GM10266 (cell line): ENCODE data around the gene TOP2A.

ENCODE experiments used
- DNase-seq: peaks from one replicate; pipeline ENCODE4 v3.0.0; 2012; ENCODE audit errors: extremely low spot score
- CTCF ChIP-seq: IDR thresholded peaks from 2 replicates; pipeline ENCODE4 v1.5.1; 2012; ENCODE audit warnings: mild to moderate bottlenecking, low read depth; ENCODE audit not compliant: control insufficient read depth, insufficient read depth; ENCODE audit errors: missing control alignments

TOP2A gene

GRCh38 chr17:40344421-40345160 is 73.1 kb downstream of the TOP2A start:
- no peak for DNase-seq
- TF ChIP-seq CTCF = no peak

- DNase-seq = no peak
Observed at GRCh38 chr17:40343219-40344119, 74.2 kb downstream of the TOP2A start.

GRCh38 chr17:40342504-40343218 is 75.0 kb downstream of the TOP2A start:
- no peak for DNase-seq
- no peak for TF ChIP-seq CTCF

More at GRCh38 chr17:40343219-40344119, 74.2 kb downstream of the TOP2A start:
- no peak for TF ChIP-seq CTCF

- DNase-seq = no peak
- no peak for TF ChIP-seq CTCF
Observed at GRCh38 chr17:40341808-40342503, 75.7 kb downstream of the TOP2A start.

- peak; percentile 89 for DNase-seq
- TF ChIP-seq CTCF = peak; percentile 27
Observed at GRCh38 chr17:40340880-40341807, 76.6 kb downstream of the TOP2A start.

- no peak for TF ChIP-seq CTCF
- no peak for DNase-seq
Observed at GRCh38 chr17:40340327-40340726, 77.4 kb downstream of the TOP2A start.
